Parathyroid adenoma (tissue), 2 donors: ENCODE data around the gene CARMIL3.

Source experiments
- H2AFZ ChIP-seq: fragments of 300-600 bp; sonication (generic); one replicate; pipeline ENCODE4 v1.7.0; 2017; ENCODE audit warnings: antibody characterized with exemption, mild to moderate bottlenecking
- H3K27ac ChIP-seq: fragments of 300-600 bp; sonication (generic); one replicate; pipeline ENCODE4 v1.7.0; 2017
- H3K27me3 ChIP-seq: fragments of 300-600 bp; sonication (generic); one replicate; pipeline ENCODE4 v1.7.0; 2017; ENCODE audit warnings: low read length; ENCODE audit not compliant: control insufficient read depth, insufficient read depth
- H3K36me3 ChIP-seq: fragments of 300-600 bp; sonication (generic); one replicate; pipeline ENCODE4 v1.7.0; 2017; ENCODE audit warnings: low read length; ENCODE audit not compliant: control insufficient read depth, insufficient read depth
- H3K4me1 ChIP-seq: fragments of 300-600 bp; sonication (generic); one replicate; pipeline ENCODE4 v1.7.0; 2017; ENCODE audit warnings: control low read depth
- H3K4me2 ChIP-seq: fragments of 300-600 bp; sonication (generic); one replicate; pipeline ENCODE4 v1.7.0; 2017; ENCODE audit warnings: low read length
- H3K4me3 ChIP-seq: fragments of 300-600 bp; sonication (generic); one replicate; pipeline ENCODE4 v1.7.0; 2017; ENCODE audit warnings: low read depth, low read length
- H3K79me2 ChIP-seq: fragments of 300-600 bp; sonication (generic); one replicate; pipeline ENCODE4 v1.7.0; 2017; ENCODE audit warnings: control low read depth
- H3K9ac ChIP-seq: fragments of 300-600 bp; sonication (generic); one replicate; pipeline ENCODE4 v1.7.0; 2017; ENCODE audit warnings: mild to moderate bottlenecking
- H3K9me3 ChIP-seq: fragments of 300-600 bp; sonication (generic); one replicate; pipeline ENCODE4 v1.7.0; 2017; ENCODE audit warnings: low read length; ENCODE audit not compliant: control insufficient read depth
- TF ChIP-seq, protein P1 (sequence below): fragments of 300-600 bp; sonication (generic); IDR thresholded peaks from one replicate; pipeline ENCODE4 v1.7.0; 2017; ENCODE audit warnings: antibody characterized with exemption, mild to moderate bottlenecking
- donor health status: primary hyperparathyroidism.

CARMIL3 gene

DNA sequence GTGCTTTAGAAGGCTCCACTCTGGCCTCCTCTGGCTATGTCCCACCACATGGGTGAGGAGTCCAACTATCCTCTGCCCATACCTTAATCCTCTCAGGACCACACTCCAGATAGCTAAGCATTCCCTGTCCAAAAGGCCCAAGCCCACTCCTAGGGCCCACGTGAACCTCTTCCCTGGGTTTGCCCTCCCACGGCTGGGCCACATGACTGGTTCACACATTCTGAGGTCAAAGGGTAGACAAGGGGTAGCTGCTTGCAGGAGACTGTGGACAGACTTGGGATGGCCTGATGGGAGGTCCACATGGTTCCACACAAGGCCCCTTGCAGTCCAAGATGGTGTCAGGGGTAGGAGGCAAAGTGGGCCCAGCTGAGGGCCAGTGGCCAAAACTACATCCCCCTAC is 36.3 kb downstream of the CARMIL3 start:
- Histone ChIP-seq H3K36me3 (no peaks in the 10 kb centered on the region), H3K27ac (no peak overlapping the region), H3K4me3 (no peak overlapping the region), H3K27me3 (no peaks in the 10 kb centered on the region), H3K4me2 (no peak overlapping the region), H3K79me2 (no peaks in the 10 kb centered on the region), H3K9me3 (no peaks in the 10 kb centered on the region), H3K9ac (no peak overlapping the region), H2AFZ (no peak overlapping the region), H3K4me1 (peaks cover 3% of the 10 kb centered on the region)
- TF ChIP-seq, protein P1, sequence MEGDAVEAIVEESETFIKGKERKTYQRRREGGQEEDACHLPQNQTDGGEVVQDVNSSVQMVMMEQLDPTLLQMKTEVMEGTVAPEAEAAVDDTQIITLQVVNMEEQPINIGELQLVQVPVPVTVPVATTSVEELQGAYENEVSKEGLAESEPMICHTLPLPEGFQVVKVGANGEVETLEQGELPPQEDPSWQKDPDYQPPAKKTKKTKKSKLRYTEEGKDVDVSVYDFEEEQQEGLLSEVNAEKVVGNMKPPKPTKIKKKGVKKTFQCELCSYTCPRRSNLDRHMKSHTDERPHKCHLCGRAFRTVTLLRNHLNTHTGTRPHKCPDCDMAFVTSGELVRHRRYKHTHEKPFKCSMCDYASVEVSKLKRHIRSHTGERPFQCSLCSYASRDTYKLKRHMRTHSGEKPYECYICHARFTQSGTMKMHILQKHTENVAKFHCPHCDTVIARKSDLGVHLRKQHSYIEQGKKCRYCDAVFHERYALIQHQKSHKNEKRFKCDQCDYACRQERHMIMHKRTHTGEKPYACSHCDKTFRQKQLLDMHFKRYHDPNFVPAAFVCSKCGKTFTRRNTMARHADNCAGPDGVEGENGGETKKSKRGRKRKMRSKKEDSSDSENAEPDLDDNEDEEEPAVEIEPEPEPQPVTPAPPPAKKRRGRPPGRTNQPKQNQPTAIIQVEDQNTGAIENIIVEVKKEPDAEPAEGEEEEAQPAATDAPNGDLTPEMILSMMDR = no peak

DNA sequence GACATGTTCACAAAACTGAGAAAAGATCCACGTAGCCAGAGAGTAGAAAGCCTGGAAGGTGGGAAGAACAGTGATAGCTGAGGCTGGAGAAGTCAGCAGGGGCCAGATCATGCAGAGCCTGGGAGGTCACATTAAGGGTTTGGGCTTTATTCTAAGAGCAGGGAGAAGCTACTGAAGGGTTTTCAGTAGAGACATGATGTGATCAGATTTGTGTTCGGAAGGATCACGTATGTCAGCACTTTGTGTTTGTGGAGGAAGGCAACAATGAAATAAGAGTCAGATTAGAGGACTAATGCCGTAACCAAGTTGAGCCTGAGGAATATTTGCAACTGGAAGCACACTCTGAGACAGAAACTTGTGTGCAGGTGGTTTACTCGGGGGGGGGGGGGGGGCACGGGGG is 38.1 kb downstream of the CARMIL3 start:
- Histone ChIP-seq H3K36me3 (no peaks in the 10 kb centered on the region), H3K27ac (no peak overlapping the region), H3K4me1 (peaks cover 9% of the 10 kb centered on the region), H3K27me3 (no peaks in the 10 kb centered on the region), H2AFZ (no peak overlapping the region), H3K4me3 (no peak overlapping the region), H3K9me3 (no peaks in the 10 kb centered on the region), H3K4me2 (peak overlapping the region; percentile 22), H3K9ac (no peak overlapping the region), H3K79me2 (no peaks in the 10 kb centered on the region)
- TF ChIP-seq, protein P1 = no peak

DNA sequence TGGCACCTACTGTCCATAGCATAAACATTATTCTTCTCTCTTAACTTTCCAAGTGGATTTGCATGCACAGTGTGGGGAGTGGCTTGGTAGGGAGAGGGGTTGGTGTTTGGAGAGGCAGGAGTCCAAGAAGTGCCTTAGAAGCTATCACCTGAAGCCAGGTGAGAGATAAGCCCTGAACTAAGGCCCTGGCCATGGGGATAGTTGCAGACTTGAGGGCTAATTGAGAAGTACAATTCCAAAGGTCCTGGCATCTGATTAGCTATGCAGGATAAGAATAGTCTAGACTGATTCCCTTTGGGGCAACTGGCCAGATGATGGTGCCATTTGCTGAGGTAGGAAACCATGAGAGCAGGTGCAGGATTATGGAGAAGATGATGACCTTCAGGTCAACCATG is 40.3 kb downstream of the CARMIL3 start:
- H2AFZ ChIP-seq = no peak overlapping the region
- no peaks in the 10 kb centered on the region for H3K9me3 ChIP-seq
- H3K4me1 ChIP-seq = peaks cover 15% of the 10 kb centered on the region
- H3K9ac ChIP-seq = no peak overlapping the region
- no peak overlapping the region for H3K27ac ChIP-seq
- TF ChIP-seq, protein P1 = no peak
- H3K79me2 ChIP-seq = peaks cover 8% of the 10 kb centered on the region
- H3K27me3 ChIP-seq = no peaks in the 10 kb centered on the region
- H3K4me2 ChIP-seq = no peak overlapping the region
- H3K36me3 ChIP-seq = no peaks in the 10 kb centered on the region
- H3K4me3 ChIP-seq = no peak overlapping the region

DNA sequence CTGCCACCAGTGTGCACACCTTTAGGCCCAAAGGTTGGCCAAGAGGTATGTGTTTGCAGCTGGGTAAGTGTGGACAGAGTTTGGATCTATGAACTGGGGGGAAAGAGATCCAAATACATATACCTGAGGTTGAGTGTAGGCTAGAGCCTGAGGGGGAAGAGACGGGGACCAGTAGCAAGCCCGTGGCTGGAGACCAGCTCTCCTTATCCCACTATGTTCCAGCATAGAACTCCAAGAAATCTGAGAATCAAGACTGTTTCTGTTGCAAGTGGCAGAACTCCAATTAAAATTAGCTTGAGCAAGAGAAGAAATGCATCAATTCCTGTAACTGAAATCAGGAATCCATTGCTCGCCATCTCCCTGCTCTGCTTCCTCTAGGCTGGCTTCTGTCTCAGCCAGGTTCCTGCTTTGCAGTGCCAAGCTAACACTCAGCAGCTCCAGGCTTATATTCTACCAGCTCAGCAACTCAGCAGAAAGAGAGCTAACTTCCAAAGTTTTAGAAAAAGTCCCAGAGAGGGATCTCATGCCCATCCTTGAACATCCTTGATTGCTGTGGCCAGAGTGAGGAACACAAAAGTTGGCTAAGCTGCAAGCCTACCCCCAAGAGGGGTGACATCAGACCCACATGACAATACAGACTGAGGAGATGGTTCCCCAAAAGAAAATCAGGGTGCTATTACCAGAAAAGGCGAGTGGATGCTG is 40.8 kb downstream of the CARMIL3 start:
- Histone ChIP-seq H3K27ac (peak overlapping the region; percentile 7), H3K27me3 (no peaks in the 10 kb centered on the region), H2AFZ (no peak overlapping the region), H3K9me3 (no peaks in the 10 kb centered on the region), H3K9ac (no peak overlapping the region), H3K4me3 (no peak overlapping the region), H3K4me2 (no peak overlapping the region), H3K36me3 (no peaks in the 10 kb centered on the region), H3K79me2 (peaks cover 8% of the 10 kb centered on the region), H3K4me1 (peaks cover 15% of the 10 kb centered on the region)
- TF ChIP-seq, protein P1 = no peak
